ENCODE results near the gene MTMR3.

DNA sequence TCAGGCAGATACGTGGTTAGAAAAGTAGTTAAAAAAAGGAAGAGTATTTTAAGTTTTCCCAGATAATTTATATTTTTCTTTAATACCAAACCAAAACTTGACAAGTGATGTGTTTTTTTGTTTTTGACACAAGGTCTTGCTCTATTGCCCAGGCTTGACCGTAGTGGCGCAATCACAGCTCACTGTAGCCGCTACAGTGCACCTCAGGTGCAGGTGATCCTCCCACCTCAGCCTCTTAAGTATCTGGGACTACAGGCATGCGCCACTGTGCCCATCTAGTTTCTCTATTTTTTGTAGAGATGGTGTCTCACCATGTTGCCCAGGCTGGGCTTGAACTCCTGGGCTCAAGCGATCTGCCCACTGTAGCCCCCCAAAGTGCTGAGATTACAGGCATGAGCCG lies 92.5 kb downstream of the MTMR3 start:
- TF ChIP-seq POLR2A (IDR thresholded peaks at IDR 0.05; ENCODE audit: low read depth, low read length) (no peak), POLR2AphosphoS5 (IDR thresholded peaks at IDR 0.05; ENCODE audit: low read depth, low read length) (no peak), TAF1 (IDR thresholded peaks at IDR 0.05; ENCODE audit: borderline replicate concordance, low read depth, low read length) (no peak)

Data from GM12892 (cell line).